Heart left ventricle (tissue), 13 donors: ENCODE data around the gene OR51B6.

Experiments
- CTCF ChIP-seq, 12 donors: fragments of 200-600 bp; sonication (generic) in 4 of 12; IDR thresholded peaks; one replicate each; pipeline versions ENCODE4 v1.5.0 to v1.8.0; 2018 to 2022; ENCODE audit warnings: antibody characterized with exemption in 12 of 12, mild to moderate bottlenecking in 5 of 12
- POLR2A ChIP-seq, 2 donors: fragments of 450-650 bp; IDR thresholded peaks; one replicate each; pipeline ENCODE4 v1.6.1; 2017; ENCODE audit warnings: antibody characterized with exemption in 2 of 2, mild to moderate bottlenecking in 2 of 2, moderate library complexity in 2 of 2
- donor health status: ischemic (EF 13 %, LVEDD 7.1; RV severe dilation, severe dysfunction).
- donor health status: DM: no; HTN: yes; CAD: no.
- donor health status: DM: no; HTN: no; CAD: no.
- donor health status: ischemic (EF 25% LVEDD 6.9; RV normal size, moderate dysfunction).
- donor health status: ischemic (EF 25% LVEDD 5.7; RV mildly dilated, moderate dysfunction).
- donor health status: ischemic (EF 35%, LVEDD 5.7; RV mildly dilated, moderate dysfunction).
- donor health status: nonischemic (EF 11% LVEDD 7.7; RV severe dilation, severe dysfunction).
- donor health status: DM: yes; HTN: yes; CAD: no.
- donor health status: PGD.
- donor health status: ischemic (EF 29% LVEDD 5.4; RV normal size, mild dysfunction).
- donor health status: nonischemic (EF 23%, LVEDD 6.1; RV moderate dilation, normal function).

GRCh38 chr11:5335170-5335569 lies 16.1 kb upstream of the OR51B6 start:
- no peak for TF ChIP-seq POLR2A (IDR thresholded peaks at IDR 0.05)
- no peak for TF ChIP-seq CTCF (IDR thresholded peaks at IDR 0.05)
